ENCODE data around the gene GMPR.

GMPR gene

DNA sequence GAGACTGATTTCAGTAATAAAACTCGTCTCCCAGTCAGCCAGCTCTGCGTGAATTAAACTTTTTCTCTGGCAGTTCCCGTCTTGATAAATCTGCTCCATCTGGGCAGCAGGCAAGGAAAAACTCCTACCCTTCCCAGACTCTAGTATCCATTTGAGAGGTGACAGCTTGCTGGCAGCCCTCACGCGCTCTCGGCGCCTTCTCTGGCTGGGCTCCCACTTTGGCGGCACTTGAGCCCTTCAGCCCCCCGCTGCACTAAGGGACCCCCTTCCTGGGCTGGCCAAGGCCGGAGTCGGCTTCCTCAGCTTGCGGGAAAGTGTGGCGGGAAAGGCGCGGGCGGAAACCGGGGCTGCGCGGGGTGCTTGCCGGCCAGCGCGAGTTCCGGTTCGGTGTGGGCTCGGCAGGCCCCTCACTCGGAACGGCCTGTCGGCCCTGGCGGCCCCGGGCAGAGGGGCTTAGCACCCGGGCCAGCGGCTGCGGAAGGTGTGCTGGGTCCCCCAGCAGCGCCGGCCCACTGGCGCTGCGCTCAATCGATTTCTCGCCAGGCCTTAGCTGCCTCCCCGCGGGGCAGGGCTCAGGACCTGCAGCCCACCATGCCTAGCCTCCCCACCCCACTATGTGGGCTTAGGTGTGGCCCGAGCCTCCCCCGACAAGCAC lies 21.8 kb upstream of the GMPR start:
- TF ChIP-seq ARNTL (CRISPR knock-in tag; IDR thresholded peaks at IDR 0.05; ENCODE audit: borderline replicate concordance, low read depth) (no peak), RARB (CRISPR knock-in tag; IDR thresholded peaks at IDR 0.05) (no peak), BACH2 (CRISPR knock-in tag; IDR thresholded peaks at IDR 0.05; ENCODE audit: borderline replicate concordance) (no peak), ZC3H10 (CRISPR knock-in tag; IDR thresholded peaks at IDR 0.05) (no peak), ZNF70 (CRISPR knock-in tag; IDR thresholded peaks at IDR 0.05) (no peak)
- no peak for ATAC-seq

DNA sequence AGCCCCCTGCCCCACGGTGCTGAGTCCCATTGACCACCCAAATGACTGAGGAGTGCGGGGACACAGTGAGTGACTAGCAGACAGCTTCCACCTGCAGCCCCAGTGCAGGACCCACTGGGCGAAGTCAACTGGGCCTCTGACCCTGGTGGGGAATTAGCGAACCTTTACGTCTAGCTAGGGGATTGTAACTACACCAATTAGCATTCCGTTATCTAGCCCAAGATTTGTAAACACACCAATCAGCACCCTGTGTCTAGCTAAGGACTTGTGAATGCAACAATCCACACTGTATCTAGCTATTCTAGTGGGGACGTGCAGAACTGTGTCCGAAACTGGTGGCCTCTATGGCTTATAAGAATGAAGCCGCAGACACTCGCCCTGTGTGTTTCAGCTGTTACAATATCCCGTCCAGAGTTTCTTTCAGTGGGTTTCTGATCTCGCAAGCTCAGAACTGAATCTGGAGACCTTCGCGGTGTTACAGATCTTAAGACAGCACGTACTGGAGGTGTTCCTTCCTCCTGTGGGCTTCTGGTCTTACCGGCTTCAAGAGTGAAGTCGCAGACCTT lies 21.1 kb upstream of the GMPR start:
- TF ChIP-seq TOX (CRISPR knock-in tag; IDR thresholded peaks at IDR 0.05; ENCODE audit: borderline replicate concordance): no peak
- no peak for TF ChIP-seq OSR1 (CRISPR knock-in tag; IDR thresholded peaks at IDR 0.05)
- TF ChIP-seq, protein P1, sequence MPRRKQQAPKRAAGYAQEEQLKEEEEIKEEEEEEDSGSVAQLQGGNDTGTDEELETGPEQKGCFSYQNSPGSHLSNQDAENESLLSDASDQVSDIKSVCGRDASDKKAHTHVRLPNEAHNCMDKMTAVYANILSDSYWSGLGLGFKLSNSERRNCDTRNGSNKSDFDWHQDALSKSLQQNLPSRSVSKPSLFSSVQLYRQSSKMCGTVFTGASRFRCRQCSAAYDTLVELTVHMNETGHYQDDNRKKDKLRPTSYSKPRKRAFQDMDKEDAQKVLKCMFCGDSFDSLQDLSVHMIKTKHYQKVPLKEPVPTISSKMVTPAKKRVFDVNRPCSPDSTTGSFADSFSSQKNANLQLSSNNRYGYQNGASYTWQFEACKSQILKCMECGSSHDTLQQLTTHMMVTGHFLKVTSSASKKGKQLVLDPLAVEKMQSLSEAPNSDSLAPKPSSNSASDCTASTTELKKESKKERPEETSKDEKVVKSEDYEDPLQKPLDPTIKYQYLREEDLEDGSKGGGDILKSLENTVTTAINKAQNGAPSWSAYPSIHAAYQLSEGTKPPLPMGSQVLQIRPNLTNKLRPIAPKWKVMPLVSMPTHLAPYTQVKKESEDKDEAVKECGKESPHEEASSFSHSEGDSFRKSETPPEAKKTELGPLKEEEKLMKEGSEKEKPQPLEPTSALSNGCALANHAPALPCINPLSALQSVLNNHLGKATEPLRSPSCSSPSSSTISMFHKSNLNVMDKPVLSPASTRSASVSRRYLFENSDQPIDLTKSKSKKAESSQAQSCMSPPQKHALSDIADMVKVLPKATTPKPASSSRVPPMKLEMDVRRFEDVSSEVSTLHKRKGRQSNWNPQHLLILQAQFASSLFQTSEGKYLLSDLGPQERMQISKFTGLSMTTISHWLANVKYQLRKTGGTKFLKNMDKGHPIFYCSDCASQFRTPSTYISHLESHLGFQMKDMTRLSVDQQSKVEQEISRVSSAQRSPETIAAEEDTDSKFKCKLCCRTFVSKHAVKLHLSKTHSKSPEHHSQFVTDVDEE (CRISPR knock-in tag; IDR thresholded peaks at IDR 0.05): no peak
- no peak for TF ChIP-seq ESRRG (CRISPR knock-in tag; IDR thresholded peaks at IDR 0.05)
- ATAC-seq: no peak

DNA sequence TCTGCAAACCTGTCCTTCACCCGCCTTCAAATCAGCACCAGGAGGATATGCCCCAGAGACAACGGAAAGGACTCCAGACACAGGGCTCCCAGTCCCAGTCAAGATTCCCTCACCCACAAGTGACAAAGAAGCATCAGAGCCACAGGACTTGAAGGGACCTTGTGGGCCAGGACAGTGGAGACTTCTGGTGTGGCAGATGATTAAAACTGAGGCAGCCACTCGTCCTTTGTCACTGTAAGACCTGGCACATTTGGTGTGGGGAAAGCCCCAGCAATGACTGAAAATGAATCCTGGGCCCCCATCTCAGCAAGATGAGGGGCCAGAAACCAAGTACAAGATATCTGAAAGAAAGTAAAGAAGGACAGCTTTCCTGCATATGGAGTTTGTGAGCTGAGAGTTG lies 15.6 kb upstream of the GMPR start:
- no peak for ATAC-seq
- TF ChIP-seq GLIS3 (CRISPR knock-in tag; IDR thresholded peaks at IDR 0.05) (no peak), ESRRG (CRISPR knock-in tag; IDR thresholded peaks at IDR 0.05) (no peak), ISL1 (CRISPR knock-in tag; IDR thresholded peaks at IDR 0.05) (no peak), BACH2 (CRISPR knock-in tag; IDR thresholded peaks at IDR 0.05; ENCODE audit: borderline replicate concordance) (no peak), ZNF70 (CRISPR knock-in tag; IDR thresholded peaks at IDR 0.05) (no peak), TCF4 (CRISPR knock-in tag; IDR thresholded peaks at IDR 0.05; ENCODE audit: borderline replicate concordance) (no peak), CSDC2 (CRISPR knock-in tag; IDR thresholded peaks at IDR 0.05) (no peak), ZC3H10 (CRISPR knock-in tag; IDR thresholded peaks at IDR 0.05) (no peak), ZNF565 (CRISPR knock-in tag; conservative IDR thresholded peaks at IDR 0.05; ENCODE audit: low read depth) (no peak), POU6F1 (CRISPR knock-in tag; IDR thresholded peaks at IDR 0.05; ENCODE audit: borderline replicate concordance, low read depth) (no peak), OSR1 (CRISPR knock-in tag; IDR thresholded peaks at IDR 0.05) (no peak), RARB (CRISPR knock-in tag; IDR thresholded peaks at IDR 0.05) (no peak), TOX (CRISPR knock-in tag; IDR thresholded peaks at IDR 0.05; ENCODE audit: borderline replicate concordance) (no peak), PPARA (CRISPR knock-in tag; IDR thresholded peaks at IDR 0.05; ENCODE audit: borderline replicate concordance) (no peak), ZFP30 (CRISPR knock-in tag; IDR thresholded peaks at IDR 0.05) (no peak), SNAI2 (CRISPR knock-in tag; IDR thresholded peaks at IDR 0.05) (no peak)
- TF ChIP-seq, protein P1 (CRISPR knock-in tag; IDR thresholded peaks at IDR 0.05): no peak
- TF ChIP-seq, protein P2, sequence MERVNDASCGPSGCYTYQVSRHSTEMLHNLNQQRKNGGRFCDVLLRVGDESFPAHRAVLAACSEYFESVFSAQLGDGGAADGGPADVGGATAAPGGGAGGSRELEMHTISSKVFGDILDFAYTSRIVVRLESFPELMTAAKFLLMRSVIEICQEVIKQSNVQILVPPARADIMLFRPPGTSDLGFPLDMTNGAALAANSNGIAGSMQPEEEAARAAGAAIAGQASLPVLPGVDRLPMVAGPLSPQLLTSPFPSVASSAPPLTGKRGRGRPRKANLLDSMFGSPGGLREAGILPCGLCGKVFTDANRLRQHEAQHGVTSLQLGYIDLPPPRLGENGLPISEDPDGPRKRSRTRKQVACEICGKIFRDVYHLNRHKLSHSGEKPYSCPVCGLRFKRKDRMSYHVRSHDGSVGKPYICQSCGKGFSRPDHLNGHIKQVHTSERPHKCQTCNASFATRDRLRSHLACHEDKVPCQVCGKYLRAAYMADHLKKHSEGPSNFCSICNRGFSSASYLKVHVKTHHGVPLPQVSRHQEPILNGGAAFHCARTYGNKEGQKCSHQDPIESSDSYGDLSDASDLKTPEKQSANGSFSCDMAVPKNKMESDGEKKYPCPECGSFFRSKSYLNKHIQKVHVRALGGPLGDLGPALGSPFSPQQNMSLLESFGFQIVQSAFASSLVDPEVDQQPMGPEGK (CRISPR knock-in tag; IDR thresholded peaks at IDR 0.05; ENCODE audit: borderline replicate concordance): no peak
- TF ChIP-seq, protein P3, sequence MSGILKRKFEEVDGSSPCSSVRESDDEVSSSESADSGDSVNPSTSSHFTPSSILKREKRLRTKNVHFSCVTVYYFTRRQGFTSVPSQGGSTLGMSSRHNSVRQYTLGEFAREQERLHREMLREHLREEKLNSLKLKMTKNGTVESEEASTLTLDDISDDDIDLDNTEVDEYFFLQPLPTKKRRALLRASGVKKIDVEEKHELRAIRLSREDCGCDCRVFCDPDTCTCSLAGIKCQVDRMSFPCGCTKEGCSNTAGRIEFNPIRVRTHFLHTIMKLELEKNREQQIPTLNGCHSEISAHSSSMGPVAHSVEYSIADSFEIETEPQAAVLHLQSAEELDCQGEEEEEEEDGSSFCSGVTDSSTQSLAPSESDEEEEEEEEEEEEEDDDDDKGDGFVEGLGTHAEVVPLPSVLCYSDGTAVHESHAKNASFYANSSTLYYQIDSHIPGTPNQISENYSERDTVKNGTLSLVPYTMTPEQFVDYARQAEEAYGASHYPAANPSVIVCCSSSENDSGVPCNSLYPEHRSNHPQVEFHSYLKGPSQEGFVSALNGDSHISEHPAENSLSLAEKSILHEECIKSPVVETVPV (CRISPR knock-in tag; IDR thresholded peaks at IDR 0.05): no peak
